Hypothalamus (tissue), 51 donors: Measurements from ENCODE around the gene POLR3A.

ENCODE experiments used
- DNase-seq, 51 donors: peaks; one replicate each; lab custom pipeline; 2025; lab: John Stamatoyannopoulos, UW

POLR3A gene

GRCh38 chr10:77983384-77984341 lies 45.7 kb downstream of the POLR3A start:
- DNase-seq = no peak

GRCh38 chr10:77981281-77981680 lies 48.0 kb downstream of the POLR3A start:
- no peak for DNase-seq

DNA sequence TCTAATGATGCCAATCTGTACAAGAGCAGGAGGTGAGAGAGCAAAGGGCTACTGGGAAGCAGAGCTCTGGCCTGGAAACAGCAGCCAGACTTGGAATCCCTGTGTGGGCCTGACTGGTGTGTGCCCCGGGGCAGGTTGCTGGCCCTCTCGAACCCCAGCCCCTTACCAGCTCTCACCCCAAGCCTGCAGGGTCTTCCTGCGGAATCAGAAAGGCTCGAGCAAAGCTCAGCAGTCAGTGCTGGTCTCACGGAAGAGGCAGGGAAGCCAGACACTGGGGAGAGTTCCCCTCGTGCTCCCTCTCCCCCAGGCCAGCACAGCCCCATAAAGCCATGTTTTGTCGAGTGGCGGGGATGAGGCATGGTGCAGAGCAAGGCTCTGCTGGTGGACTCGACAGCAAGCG lies 50.1 kb downstream of the POLR3A start:
- DNase-seq = no peak

- DNase-seq = no peak
Measured at GRCh38 chr10:77978360-77978759, 51.0 kb downstream of the POLR3A start.

DNA sequence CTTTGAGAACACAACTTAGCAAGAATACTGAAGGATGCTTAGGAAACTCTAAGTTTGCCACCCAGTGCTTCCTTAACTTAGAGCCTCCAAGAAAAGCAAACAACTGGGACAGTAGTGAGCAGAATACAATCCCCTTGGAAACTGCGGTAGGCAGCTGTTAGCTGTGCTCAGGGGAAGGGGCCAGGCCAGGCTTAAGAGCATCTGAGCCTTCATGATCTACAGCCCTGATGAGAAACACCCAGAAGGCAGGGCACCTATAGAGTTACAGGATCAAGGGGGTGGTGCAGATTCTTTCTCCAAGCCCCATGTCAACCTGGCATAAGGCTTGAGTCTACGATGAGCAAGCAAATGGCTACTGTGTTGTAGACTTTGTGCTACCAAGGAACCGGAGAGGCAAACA lies 51.4 kb downstream of the POLR3A start:
- no peak for DNase-seq

GRCh38 chr10:77977016-77977415 lies 52.3 kb downstream of the POLR3A start:
- no peak for DNase-seq

GRCh38 chr10:77975086-77975666 lies 54.1 kb downstream of the POLR3A start:
- DNase-seq = no peak

GRCh38 chr10:77974396-77975074 lies 54.8 kb downstream of the POLR3A start:
- no peak for DNase-seq

DNA sequence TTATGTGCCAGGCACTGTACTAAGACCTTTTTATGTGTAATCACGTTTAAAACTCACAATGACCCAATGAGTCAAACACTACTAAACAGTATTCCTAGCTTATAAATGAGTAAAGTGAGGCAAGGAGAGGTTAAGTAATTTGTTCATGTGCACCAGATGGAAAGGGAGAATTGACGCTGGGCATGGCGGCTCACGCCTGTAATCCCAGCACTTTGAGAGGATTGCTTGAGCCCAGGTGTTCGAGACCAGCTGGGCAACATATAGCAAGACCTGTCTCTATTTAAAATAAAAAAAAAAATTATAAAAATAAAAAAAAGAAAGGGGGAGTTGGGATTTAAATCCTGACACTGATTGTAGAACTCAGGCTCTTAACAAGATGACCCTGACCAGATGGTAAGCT lies 56.0 kb downstream of the POLR3A start:
- DNase-seq = no peak

DNA sequence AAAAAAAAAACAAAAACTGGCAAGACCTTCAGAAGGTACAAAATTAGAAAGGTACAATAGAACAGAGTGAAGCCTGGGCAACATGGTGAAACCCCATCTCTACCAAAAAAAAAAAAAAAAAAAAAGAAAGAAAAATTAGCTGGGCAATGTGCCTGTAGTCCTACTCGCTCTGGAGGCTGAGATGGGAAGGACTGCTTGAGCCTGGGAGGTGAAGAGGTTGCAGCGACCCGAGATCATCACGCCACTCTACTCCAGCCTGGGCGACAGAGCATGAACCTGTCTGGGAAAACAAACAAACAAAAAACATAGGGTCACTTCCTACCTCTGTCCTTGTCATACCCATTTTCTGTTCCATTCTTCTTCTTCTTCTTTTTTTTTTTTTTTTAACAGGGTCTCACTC lies 57.2 kb downstream of the POLR3A start:
- no peak for DNase-seq

GRCh38 chr10:77971804-77972144 lies 57.5 kb downstream of the POLR3A start:
- DNase-seq = no peak

DNA sequence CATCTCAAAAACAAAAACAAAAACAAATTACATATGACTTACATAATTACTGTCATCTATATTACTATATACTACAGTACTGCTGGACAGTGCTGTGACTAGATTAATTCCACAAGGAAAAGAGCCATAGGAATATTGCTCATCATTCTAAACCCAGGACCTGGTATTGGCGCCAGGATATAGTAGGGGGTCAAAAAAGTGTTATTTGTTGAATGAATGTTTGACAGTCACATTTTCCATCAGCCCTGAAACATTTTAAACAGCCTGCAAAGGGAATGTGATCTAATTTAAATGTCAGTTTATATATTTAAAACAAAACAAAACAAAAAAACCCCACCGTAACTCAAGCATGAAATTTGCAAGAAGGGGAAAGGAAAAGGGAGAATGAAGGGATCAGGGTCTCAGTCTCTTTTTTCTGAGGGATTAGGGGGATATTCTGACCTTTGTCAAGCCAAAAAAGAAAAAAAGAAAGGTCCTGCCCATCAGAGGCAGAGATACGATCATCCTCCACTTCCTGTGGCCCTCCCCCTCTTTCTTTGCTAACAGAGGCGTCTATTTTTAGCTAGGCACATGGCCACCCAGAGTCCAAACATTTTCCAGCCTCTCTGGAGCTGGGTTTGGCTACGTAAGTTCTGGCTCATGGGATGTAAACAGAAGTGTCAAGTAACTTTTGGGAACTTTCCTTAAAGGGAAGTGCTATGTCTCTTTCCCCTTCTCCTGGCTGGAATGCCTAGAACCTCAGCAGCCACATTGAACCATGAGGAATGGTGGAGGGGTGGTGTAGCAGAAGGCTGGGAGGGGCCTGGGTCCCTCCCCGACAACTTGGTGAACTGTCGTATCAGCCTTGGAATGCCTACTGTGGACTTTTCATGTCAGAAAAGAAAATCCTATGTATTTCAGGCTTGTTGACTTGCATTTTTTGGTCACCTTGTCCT lies 58.2 kb downstream of the POLR3A start:
- peak in 2 of 51 donors; percentile 11 to 13 for DNase-seq

- peak in 1 of 51 donors; percentile 10 for DNase-seq
Measured at GRCh38 chr10:77969114-77969513, 60.2 kb downstream of the POLR3A start.

DNA sequence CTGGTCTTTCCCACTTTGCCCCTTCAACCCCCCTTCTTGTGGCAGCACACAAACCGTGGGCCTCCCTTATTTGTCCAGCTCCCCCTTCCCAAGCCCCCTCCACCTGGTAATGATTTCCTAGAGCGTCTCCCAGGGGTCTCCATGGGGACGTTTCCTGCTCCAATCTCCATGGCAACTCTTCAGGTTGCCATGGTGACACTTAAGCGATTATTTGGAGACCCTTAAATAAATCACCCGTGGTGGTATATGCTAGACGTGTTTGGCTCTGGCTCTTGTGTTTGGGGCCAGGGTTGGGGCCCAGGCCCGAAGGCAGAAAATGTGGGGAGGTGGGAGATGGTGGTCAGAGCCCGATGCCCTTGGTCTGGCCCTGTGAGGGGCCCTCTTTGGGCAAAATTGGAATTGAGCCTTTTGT lies 61.7 kb downstream of the POLR3A start:
- no peak for DNase-seq

GRCh38 chr10:77965294-77965693 lies 64.0 kb downstream of the POLR3A start:
- no peak for DNase-seq

DNA sequence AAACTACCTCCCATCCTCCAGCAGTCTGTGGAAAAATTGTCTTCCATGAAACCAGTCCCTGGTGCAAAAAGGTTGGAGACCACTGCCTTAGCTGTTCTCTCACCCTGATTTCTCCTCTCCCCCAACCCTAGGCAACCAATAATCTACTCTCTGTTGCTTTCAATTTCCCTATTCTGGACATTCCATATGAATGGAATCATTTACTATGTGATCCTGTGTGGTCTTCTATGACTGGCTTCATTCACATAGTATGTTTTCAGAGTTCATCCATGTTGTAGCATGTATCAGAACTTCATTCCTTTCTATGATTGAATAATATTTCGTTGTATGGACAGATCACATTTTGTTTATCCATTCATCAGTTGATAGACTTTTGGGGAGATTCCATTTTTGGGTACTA lies 64.5 kb downstream of the POLR3A start:
- DNase-seq = no peak

DNA sequence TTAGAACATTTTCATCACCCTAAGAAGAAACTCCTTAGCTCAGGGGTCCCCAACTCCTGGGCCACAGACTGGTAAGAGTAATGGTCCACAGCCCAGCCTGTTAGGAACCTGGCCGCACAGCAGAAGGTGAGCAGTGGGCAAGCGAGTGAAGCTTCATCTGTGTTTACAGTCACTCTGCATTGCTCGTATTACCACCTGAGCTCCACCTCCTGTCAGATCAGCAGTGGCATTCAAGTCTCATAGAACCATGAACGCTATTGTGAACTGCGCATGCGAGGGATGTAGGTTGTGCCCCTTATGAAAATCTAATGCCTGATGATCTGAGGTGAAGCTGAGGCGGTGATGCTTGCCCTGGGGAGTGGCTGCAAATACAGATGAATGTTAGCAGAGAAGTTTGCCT lies 65.4 kb downstream of the POLR3A start:
- DNase-seq = no peak

DNA sequence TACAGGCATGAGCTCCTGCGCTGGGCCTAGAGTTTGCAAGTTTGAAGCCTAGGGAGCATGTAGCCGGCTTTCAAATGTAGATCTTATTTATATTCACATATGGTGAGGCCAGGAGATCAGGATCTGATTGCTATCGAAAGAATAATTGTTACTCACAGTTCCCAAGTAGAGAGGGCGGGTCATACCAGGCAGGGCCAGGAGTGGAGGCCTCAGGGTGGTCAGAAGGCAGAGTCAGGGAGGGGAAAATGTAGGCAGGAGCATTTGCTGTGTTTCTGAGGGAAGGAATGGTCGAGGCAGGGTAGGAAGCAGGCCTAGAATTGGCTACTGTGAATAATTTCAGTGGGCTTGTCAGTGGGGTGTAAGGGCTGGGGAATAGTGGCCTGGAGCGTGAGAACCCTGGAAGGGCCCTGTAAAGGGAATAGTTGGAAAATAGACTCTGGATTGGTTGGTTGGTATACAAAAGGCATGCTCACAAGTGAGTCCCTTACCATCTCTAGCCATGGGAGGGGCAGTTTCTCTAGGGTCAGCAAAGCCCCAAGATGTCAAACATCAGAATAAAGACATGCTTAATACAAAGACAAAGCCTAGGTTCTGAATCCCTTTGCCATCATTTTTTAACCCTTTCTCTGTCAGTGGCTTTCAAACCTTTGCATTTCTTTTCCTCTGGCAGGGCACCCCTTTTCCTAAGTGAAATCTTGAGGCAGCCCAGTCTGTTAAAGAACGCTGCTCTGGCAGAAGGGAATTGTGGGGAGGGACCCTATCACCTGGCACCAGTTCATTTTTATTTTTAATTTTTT lies 66.8 kb downstream of the POLR3A start:
- DNase-seq = no peak

- DNase-seq = no peak
Measured at GRCh38 chr10:77961668-77962067, 67.6 kb downstream of the POLR3A start.

- no peak for DNase-seq
Measured at GRCh38 chr10:77960829-77961329, 68.4 kb downstream of the POLR3A start.
